ENCODE results near the gene YES1. TPM values are rescaled to one million over a fixed set of nuclear protein-coding genes. Genes with fewer than 3 reads are reported as not detected.

The YES1 gene
- total RNA-seq, 2 donors from 2014 or later: 56.3 to 83.4 TPM

GRCh38 chr18:679516-679915 is 132.5 kb downstream of the YES1 start:
- Histone ChIP-seq H3K27ac (no peak overlapping the region), H3K4me1 (no peaks in the 10 kb centered on the region), H3K9ac (ENCODE audit: low read depth in 2 of 2, low read length in 2 of 2) (no peak overlapping the region), H3K4me3 (no peak overlapping the region), H3K36me3 (no peaks in the 10 kb centered on the region), H3K9me3 (no peaks in the 10 kb centered on the region), H3K27me3 (no peaks in the 10 kb centered on the region)
- no peak for DNase-seq
- TF ChIP-seq, protein P1, sequence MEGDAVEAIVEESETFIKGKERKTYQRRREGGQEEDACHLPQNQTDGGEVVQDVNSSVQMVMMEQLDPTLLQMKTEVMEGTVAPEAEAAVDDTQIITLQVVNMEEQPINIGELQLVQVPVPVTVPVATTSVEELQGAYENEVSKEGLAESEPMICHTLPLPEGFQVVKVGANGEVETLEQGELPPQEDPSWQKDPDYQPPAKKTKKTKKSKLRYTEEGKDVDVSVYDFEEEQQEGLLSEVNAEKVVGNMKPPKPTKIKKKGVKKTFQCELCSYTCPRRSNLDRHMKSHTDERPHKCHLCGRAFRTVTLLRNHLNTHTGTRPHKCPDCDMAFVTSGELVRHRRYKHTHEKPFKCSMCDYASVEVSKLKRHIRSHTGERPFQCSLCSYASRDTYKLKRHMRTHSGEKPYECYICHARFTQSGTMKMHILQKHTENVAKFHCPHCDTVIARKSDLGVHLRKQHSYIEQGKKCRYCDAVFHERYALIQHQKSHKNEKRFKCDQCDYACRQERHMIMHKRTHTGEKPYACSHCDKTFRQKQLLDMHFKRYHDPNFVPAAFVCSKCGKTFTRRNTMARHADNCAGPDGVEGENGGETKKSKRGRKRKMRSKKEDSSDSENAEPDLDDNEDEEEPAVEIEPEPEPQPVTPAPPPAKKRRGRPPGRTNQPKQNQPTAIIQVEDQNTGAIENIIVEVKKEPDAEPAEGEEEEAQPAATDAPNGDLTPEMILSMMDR (IDR thresholded peaks at IDR 0.05): no peak
- intact Hi-C loops (cut with DNase I): no loop called here

GRCh38 chr18:678482-679182 is 133.4 kb downstream of the YES1 start:
- intact Hi-C loops (cut with DNase I): no loop called here
- Histone ChIP-seq H3K4me3 (no peak overlapping the region), H3K4me1 (no peaks in the 10 kb centered on the region), H3K27ac (no peak overlapping the region), H3K27me3 (no peaks in the 10 kb centered on the region), H3K9ac (ENCODE audit: low read depth in 2 of 2, low read length in 2 of 2) (no peak overlapping the region), H3K36me3 (no peaks in the 10 kb centered on the region), H3K9me3 (no peaks in the 10 kb centered on the region)
- no peak for DNase-seq
- TF ChIP-seq, protein P1 (IDR thresholded peaks at IDR 0.05): no peak

DNA sequence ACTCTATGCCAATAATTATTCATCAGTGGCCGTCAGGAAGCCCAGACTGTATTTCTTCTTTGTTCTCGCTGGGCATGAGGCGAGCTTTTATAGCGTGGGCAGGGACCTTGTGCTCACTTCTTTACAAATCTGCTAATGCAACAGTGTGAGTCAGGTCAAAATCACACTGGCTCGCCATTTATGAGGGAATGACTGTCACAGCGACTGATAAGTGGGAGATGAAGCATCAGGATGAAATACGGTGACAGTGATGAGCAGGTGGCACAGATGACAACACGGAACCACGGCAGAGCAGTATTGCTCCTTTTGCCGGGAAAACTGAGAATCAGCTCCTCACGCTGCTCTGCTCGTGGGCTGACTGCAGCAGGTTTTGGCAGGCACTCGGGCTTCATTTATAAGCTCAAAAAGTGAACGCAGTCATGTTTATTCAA is 134.1 kb downstream of the YES1 start:
- intact Hi-C loops (cut with DNase I): no loop called here
- no peaks in the 10 kb centered on the region for H3K36me3 ChIP-seq
- no peaks in the 10 kb centered on the region for H3K9me3 ChIP-seq
- H3K9ac ChIP-seq (ENCODE audit: low read depth in 2 of 2, low read length in 2 of 2): no peak overlapping the region
- no peaks in the 10 kb centered on the region for H3K4me1 ChIP-seq
- TF ChIP-seq, protein P1 (IDR thresholded peaks at IDR 0.05): no peak
- DNase-seq: no peak
- no peaks in the 10 kb centered on the region for H3K27me3 ChIP-seq
- no peak overlapping the region for H3K27ac ChIP-seq
- H3K4me3 ChIP-seq: no peak overlapping the region

GRCh38 chr18:677145-677544 is 134.9 kb downstream of the YES1 start:
- Histone ChIP-seq H3K4me1 (no peaks in the 10 kb centered on the region), H3K4me3 (no peak overlapping the region), H3K27ac (no peak overlapping the region), H3K36me3 (no peaks in the 10 kb centered on the region), H3K27me3 (no peaks in the 10 kb centered on the region), H3K9me3 (no peaks in the 10 kb centered on the region), H3K9ac (ENCODE audit: low read depth in 2 of 2, low read length in 2 of 2) (no peak overlapping the region)
- no peak for DNase-seq
- intact Hi-C loops (cut with DNase I): no loop called here
- TF ChIP-seq, protein P1 (IDR thresholded peaks at IDR 0.05): no peak

DNA sequence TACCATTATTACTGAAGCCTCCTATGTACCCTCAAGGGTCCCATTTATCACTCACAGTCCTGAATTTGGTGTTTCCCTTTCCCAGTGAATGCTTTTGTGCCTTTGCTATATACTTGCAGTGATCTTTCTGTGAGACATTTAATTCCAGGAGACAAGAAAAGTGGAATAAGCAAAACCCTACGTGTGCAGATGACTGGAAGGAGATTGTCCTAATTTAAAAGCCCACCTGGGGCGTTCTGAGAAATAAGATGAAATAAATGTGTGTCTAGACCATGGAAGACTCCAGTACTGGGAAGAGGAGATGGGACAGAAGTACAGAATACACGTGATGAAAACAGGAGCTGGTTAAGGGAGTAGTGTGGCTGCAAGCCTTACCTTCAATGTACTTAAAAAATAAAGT is 135.3 kb downstream of the YES1 start:
- TF ChIP-seq, protein P1 (IDR thresholded peaks at IDR 0.05): no peak
- Histone ChIP-seq H3K27me3 (no peaks in the 10 kb centered on the region), H3K4me3 (no peak overlapping the region), H3K36me3 (no peaks in the 10 kb centered on the region), H3K9me3 (no peaks in the 10 kb centered on the region), H3K9ac (ENCODE audit: low read depth in 2 of 2, low read length in 2 of 2) (no peak overlapping the region), H3K4me1 (no peaks in the 10 kb centered on the region), H3K27ac (no peak overlapping the region)
- intact Hi-C loops (cut with DNase I): no loop called here
- no peak for DNase-seq

All from colonic mucosa (tissue), 4 donors.